Measurements from ENCODE around the gene ZNF462.
A peak's percentile ranks its signal among the peaks of the same experiment; 100 is the strongest.
"Not testable (repeated sequence)": the region's sequence is repeated elsewhere in the genome, so short reads cannot be mapped to it uniquely, and the experiment has no call there.

The ZNF462 gene

GRCh38 chr9:106862821-106863720 lies at the start of gene ZNF462:
TSS of gene ZNF462 (plus strand) at chr9:106863166. CDS start at chr9:106923384, 60,218 bp downstream.
- DNase-seq (ENCODE audit: low spot score): peak; percentile 55

GRCh38 chr9:106816524-106816923 lies 46.4 kb upstream of the ZNF462 start:
- no peak for DNase-seq (ENCODE audit: low spot score)

- no peak for DNase-seq (ENCODE audit: low spot score)
Measured at GRCh38 chr9:106818034-106818433, 44.9 kb upstream of the ZNF462 start.

GRCh38 chr9:106820866-106821265 lies 42.1 kb upstream of the ZNF462 start:
- DNase-seq (ENCODE audit: low spot score): no peak

- DNase-seq (ENCODE audit: low spot score): no peak
Measured at GRCh38 chr9:106828070-106828469, 34.9 kb upstream of the ZNF462 start.

GRCh38 chr9:106828965-106829364 lies 34.0 kb upstream of the ZNF462 start:
- no peak for DNase-seq (ENCODE audit: low spot score)

GRCh38 chr9:106829666-106830408 lies 33.1 kb upstream of the ZNF462 start:
- no peak for DNase-seq (ENCODE audit: low spot score)

- DNase-seq (ENCODE audit: low spot score): no peak
Measured at GRCh38 chr9:106830527-106831150, 32.3 kb upstream of the ZNF462 start.

GRCh38 chr9:106834888-106835287 lies 28.1 kb upstream of the ZNF462 start:
- DNase-seq (ENCODE audit: low spot score): no peak

GRCh38 chr9:106835840-106836239 lies 27.1 kb upstream of the ZNF462 start:
- DNase-seq (ENCODE audit: low spot score): no peak

GRCh38 chr9:106843371-106843770 lies 19.6 kb upstream of the ZNF462 start:
- DNase-seq (ENCODE audit: low spot score): no peak

- no peak for DNase-seq (ENCODE audit: low spot score)
Measured at GRCh38 chr9:106846307-106846706, 16.7 kb upstream of the ZNF462 start.

- no peak for DNase-seq (ENCODE audit: low spot score)
Measured at GRCh38 chr9:106846857-106847256, 16.1 kb upstream of the ZNF462 start.

GRCh38 chr9:106851640-106852039 lies 11.3 kb upstream of the ZNF462 start:
- DNase-seq (ENCODE audit: low spot score): not testable (repeated sequence)

- no peak for DNase-seq (ENCODE audit: low spot score)
Measured at GRCh38 chr9:106857811-106858470, 5.0 kb upstream of the ZNF462 start.

- no peak for DNase-seq (ENCODE audit: low spot score)
Measured at GRCh38 chr9:106859957-106860720, 2.8 kb upstream of the ZNF462 start.

- peak; percentile 32 for DNase-seq (ENCODE audit: low spot score)
Measured at GRCh38 chr9:106860721-106861639, 2.0 kb upstream of the ZNF462 start.

GRCh38 chr9:106861640-106862109 lies 1.3 kb upstream of the ZNF462 start:
- DNase-seq (ENCODE audit: low spot score): no peak

GRCh38 chr9:106862110-106862820 lies 701 bp upstream of the ZNF462 start:
- DNase-seq (ENCODE audit: low spot score): peak; percentile 43

Data from hepatic stellate cell (primary cell).